Nucleus accumbens (tissue), 56 donors: Measurements from ENCODE around the gene ZZZ3.
"Not testable (repeated sequence)": the region's sequence is repeated elsewhere in the genome, so short reads cannot be mapped to it uniquely, and the experiment has no call there.

Source experiments
- DNase-seq, 56 donors: peaks; one replicate each; lab custom pipeline; 2025; lab: John Stamatoyannopoulos, UW

The ZZZ3 gene

GRCh38 chr1:77682460-77683159 lies at the start of gene ZZZ3:
TSS of gene ZZZ3 (minus strand) at chr1:77682658. CDS start at chr1:77633354, 49,304 bp downstream.
- peak in 55 of 56 donors; percentile 49 to 93 (median 87) for DNase-seq

- DNase-seq: no peak
These were observed 49.6 kb upstream of the ZZZ3 start for GRCh38 chr1:77732090-77732489.

DNA sequence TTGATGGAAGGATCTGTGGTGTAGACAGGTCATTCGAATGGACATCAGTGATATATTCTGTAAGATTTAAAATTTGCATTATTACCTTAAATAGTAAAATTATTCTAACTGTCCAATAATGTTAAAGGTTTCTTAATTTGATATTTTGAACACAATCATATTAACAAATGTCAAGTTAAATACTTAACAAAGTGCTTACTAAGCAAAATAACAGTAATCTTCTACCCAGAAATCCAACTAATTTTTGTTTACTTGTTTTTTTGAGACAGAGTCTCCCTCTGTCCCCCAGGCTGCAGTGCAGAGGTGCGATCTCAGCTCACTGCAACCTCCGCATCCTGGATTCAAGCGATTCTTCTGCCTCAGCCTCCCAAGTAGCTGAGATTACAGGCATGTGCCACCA lies 43.2 kb upstream of the ZZZ3 start:
- DNase-seq: no peak

DNA sequence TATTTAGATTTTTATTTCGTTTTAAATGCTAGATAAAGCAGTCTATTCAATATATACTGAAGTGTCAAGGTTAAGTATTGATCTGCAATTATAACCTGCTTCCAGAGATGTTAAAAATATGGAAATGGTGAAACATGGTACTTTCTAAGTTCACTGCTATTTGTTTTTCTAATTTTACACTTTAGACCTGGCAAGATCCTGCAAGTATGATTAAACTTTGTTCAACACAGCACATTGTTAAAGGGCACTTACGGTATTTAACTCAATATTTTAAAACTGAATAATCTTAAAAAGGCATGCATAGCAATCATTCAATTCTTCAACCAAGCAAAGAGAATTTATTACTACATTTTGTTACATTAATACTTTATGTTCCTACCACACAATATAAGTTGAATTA lies 35.7 kb upstream of the ZZZ3 start:
- no peak for DNase-seq

DNA sequence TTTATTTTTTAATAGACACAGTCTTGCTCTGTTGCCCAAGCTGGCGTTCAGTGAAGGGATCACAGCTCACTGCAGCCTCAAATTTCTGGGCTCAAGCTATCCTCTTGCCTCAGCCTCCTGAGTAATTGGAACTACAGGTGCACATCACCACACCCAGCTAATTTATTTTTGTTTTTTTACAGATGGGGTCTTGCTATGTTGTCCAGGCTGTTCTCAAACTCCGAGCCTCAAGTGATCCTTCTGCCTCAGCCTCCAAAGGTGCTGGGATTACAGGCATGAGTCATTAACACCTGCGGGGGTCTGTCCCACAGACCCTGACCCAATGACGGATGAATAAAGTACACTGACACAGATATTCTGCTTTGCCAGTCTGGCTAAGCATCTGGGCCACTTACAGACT lies 33.6 kb upstream of the ZZZ3 start:
- no peak for DNase-seq

DNA sequence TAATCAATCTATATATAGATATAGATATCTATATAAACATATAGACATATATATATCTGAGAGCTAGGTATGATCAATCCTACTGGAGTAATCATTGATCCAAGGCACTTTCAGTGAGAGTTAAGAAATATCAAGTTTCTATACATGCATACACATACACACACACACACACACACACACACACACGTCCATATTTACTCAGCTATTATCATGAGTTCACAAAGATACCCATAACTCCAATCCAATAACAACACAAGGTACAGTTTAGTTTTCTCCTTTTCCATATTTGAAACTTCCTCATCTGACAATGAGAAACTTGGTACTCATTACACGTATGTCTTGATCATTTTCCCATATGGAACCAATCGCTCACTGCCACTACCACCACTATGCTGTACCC lies 27.3 kb upstream of the ZZZ3 start:
- DNase-seq: no peak

DNA sequence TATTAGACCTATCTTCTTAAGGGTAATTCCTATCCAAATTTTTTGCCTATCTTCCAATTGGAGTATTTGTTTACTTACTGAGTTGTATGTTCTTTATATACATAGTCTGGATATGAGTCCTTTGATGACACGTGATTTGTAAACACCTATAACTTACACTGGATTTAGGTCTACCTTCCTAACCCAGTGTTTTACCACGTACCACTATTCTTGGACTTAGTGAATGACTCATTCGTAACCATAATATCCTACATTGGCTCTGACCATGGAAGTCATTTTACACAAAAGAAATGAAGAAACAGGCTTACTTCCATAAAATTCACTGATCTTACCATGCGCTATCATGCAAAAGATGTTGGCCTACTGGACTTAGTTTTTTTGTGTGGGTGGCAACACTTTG lies 23.9 kb upstream of the ZZZ3 start:
- no peak for DNase-seq

- no peak for DNase-seq
These were observed 22.3 kb upstream of the ZZZ3 start for GRCh38 chr1:77704736-77705135.

- not testable (repeated sequence) for DNase-seq
These were observed 17.2 kb upstream of the ZZZ3 start for GRCh38 chr1:77699673-77700072.

- no peak for DNase-seq
These were observed 15.0 kb upstream of the ZZZ3 start for GRCh38 chr1:77697441-77697840.

GRCh38 chr1:77688939-77689338 lies 6.5 kb upstream of the ZZZ3 start:
- DNase-seq: no peak

GRCh38 chr1:77687519-77687906 lies 5.1 kb upstream of the ZZZ3 start:
- no peak for DNase-seq

DNA sequence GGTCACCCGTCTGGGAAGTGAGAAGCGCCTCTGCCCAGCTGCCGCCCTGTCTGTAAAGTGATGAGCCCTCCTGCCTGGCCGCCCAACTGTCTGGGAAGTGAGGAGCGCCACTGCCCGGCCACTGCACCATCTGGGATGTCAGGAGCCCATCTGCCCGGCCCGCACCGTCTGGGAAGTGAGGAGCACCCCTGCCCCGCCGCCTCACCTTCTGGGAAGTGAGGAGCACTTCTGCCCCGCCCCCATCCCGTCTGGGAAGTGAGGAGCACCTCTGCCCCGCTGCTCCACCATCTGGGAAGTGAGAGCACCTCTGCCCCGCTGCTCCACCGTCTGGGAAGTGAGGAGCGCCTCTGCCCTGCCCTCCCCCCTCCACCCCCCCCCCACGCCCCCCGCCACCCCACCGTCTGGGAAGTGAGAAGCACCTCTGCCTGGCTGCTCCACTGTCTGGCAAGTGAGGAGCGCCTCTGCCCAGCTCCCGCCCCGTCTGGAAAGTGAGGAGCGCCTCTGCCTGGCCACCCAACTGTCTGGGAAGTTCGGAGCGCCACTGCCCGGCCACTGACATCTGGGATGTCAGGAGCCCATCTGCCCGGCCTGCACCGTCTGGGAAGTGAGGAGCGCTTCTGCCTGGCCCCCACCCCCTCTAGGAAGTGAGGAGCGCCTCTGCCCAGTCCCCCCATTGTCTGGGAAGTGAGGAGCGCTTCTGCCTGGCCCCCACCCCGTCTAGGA lies 4.5 kb upstream of the ZZZ3 start:
- DNase-seq: no peak

DNA sequence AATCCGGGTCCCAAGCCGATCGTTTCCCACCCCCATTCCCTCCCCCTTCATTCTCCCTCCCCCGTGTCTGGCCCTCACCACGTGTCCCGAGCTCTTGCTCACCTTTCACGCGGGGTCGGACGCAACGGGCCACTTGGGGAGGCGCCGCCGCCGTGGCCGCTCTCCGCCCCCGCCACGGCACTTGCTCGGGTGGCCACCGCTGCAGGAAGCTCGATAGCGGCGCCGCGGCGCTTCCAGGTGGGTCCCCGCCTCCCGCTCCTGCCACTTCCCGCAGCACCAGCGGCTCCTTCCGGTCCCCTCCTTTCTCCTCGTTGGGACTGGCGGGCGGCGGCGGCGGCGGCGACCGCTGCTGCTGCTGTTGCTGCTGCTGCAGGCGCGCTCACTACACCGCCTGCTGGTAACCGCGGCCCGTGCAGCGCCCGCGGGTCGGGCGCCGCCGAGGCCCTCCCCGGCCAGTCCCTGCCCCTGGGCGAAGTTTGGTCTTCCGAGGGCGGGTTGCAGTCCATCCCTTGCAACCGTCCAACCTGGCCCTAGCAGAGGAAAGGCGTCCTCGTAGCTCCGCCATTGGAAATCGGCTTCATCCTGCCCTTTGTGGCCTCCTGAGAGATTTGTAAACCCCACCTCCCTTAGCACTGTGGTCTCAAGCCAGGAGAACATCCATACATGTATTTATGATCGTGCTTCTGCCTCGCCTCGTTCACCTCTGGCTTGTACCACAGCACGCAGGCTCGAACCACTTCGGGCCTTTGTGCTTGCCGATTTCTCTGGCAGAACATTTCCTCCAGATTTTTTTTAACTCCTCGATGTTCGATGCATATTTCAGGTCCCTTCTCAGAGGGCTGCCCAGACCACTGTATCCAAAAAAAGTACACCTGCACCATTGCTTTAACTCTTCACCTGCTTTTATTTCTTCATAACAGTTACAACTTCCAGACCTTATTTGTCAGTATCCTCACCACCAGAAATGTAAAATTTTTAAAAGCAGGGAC lies 996 bp upstream of the ZZZ3 start:
- peak; percentile 14 to 94 (median 88) for DNase-seq

- no peak for DNase-seq
These were observed 2.3 kb downstream of the ZZZ3 start for GRCh38 chr1:77680173-77680572.

- DNase-seq: no peak
These were observed 3.5 kb downstream of the ZZZ3 start for GRCh38 chr1:77678660-77679610.

DNA sequence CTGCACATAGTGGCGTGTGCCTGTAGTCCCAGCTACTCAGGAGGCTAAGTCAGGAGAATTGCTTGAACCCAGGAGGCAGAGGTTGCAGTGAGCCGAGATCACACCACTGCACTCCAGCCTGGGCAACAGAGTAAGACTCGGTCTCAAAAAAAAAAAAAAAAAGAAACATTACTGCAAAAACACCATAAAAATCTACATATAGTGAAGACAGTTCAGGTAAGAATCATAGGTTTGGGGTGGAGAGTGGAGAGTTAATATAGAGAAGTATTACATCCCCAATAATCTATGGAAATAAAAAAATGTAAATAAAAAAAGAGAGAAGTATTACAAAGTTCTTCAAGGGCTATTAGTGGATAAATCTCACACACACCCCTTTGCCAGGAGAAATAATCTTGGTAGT lies 7.7 kb downstream of the ZZZ3 start:
- DNase-seq: not testable (repeated sequence)

DNA sequence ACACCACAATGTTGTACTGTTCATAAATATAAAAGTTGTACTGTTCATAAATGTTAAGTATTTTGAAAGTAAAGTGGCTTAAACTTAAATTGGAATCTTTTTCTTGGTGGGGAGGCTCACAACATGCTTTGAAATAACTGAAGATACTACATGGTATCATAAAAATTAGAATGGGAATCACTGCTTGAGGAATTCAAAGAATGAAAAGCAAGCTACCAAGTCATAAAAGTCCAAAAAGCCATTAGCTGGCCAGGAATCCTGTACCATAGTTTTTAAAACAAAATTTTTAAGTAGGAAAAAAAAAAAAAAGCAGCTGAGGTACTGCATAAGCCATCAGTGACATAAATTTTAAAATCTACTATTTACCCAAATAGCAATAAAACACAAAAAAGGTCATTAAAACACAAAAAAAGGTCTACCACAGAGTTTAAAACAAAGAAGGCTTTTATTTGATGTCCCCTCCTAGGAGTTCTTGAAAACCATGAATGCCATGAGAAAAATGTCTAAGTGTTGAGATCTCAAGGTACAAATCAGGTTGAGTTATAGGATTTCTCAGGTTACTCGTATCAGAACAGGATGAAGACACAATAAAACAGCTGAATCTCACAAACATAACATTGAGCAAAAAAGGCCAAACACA lies 8.6 kb downstream of the ZZZ3 start:
- DNase-seq: no peak

GRCh38 chr1:77673030-77673429 lies 9.4 kb downstream of the ZZZ3 start:
- no peak for DNase-seq
